ENCODE measurements around the gene SETD2.

SETD2 gene

GRCh38 chr3:47065681-47066080 lies 98.2 kb downstream of the SETD2 start:
- no peak overlapping the region for H3K27ac ChIP-seq
- TF ChIP-seq CTCF (conservative IDR thresholded peaks at IDR 0.05): no peak

GRCh38 chr3:47065058-47065457 lies 98.9 kb downstream of the SETD2 start:
- no peak overlapping the region for H3K27ac ChIP-seq
- no peak for TF ChIP-seq CTCF (conservative IDR thresholded peaks at IDR 0.05)

GRCh38 chr3:47057212-47057671 lies 106.7 kb downstream of the SETD2 start:
- no peak overlapping the region for H3K27ac ChIP-seq
- TF ChIP-seq CTCF (conservative IDR thresholded peaks at IDR 0.05): no peak

- no peak overlapping the region for H3K27ac ChIP-seq
- TF ChIP-seq CTCF (conservative IDR thresholded peaks at IDR 0.05): no peak
Observed at GRCh38 chr3:47056705-47057104, 107.2 kb downstream of the SETD2 start.

- H3K27ac ChIP-seq: no peak overlapping the region
- no peak for TF ChIP-seq CTCF (conservative IDR thresholded peaks at IDR 0.05)
Observed at GRCh38 chr3:47054412-47054811, 109.5 kb downstream of the SETD2 start.

GRCh38 chr3:47047673-47048072 lies 116.2 kb downstream of the SETD2 start:
- no peak overlapping the region; the same call in 1 of the 2 replicates for H3K27ac ChIP-seq
- TF ChIP-seq CTCF (conservative IDR thresholded peaks at IDR 0.05): no peak

GRCh38 chr3:47047069-47047468 lies 116.8 kb downstream of the SETD2 start:
- no peak for TF ChIP-seq CTCF (conservative IDR thresholded peaks at IDR 0.05)
- no peak overlapping the region; the same call in 1 of the 2 replicates for H3K27ac ChIP-seq
